HG03066 (cell line): ENCODE data around the gene KIAA1671.
"Not testable (repeated sequence)": the region's sequence is repeated elsewhere in the genome, so short reads cannot be mapped to it uniquely, and the experiment has no call there.

Source experiments
- ATAC-seq: cut with Tn5 transposase; IDR thresholded peaks from one replicate; pipeline ENCODE4 v1.9.1; 2021; ENCODE audit warnings: low read depth; ENCODE audit not compliant: unreplicated experiment

Gene KIAA1671

GRCh38 chr22:24951942-24952836 lies at the start of gene KIAA1671:
TSS of gene KIAA1671 (plus strand) at chr22:24952716. CDS start at chr22:25028000, 75,284 bp downstream.
- no peak for ATAC-seq

- ATAC-seq, result no peak
Observed at GRCh38 chr22:24905909-24906308, 46.6 kb upstream of the KIAA1671 start.

- not testable (repeated sequence) for ATAC-seq
Observed at GRCh38 chr22:24907101-24907500, 45.4 kb upstream of the KIAA1671 start.

GRCh38 chr22:24920029-24920428 lies 32.5 kb upstream of the KIAA1671 start:
- no peak for ATAC-seq

GRCh38 chr22:24925586-24926427 lies 26.7 kb upstream of the KIAA1671 start:
- ATAC-seq, result no peak

GRCh38 chr22:24926428-24926725 lies 26.1 kb upstream of the KIAA1671 start:
- ATAC-seq, result no peak

GRCh38 chr22:24926849-24927579 lies 25.5 kb upstream of the KIAA1671 start:
- ATAC-seq, result no peak

GRCh38 chr22:24928322-24928721 lies 24.2 kb upstream of the KIAA1671 start:
- ATAC-seq, result no peak

- ATAC-seq, result no peak
Observed at GRCh38 chr22:24930678-24931077, 21.8 kb upstream of the KIAA1671 start.

GRCh38 chr22:24935771-24936483 lies 16.6 kb upstream of the KIAA1671 start:
- ATAC-seq, result no peak

GRCh38 chr22:24937114-24937513 lies 15.4 kb upstream of the KIAA1671 start:
- ATAC-seq, result no peak

- ATAC-seq, result no peak
Observed at GRCh38 chr22:24938741-24939341, 13.7 kb upstream of the KIAA1671 start.

- ATAC-seq, result no peak
Observed at GRCh38 chr22:24942301-24942700, 10.2 kb upstream of the KIAA1671 start.

GRCh38 chr22:24944217-24944937 lies 8.1 kb upstream of the KIAA1671 start:
- ATAC-seq, result no peak

- no peak for ATAC-seq
Observed at GRCh38 chr22:24945430-24945829, 7.1 kb upstream of the KIAA1671 start.

- ATAC-seq, result no peak
Observed at GRCh38 chr22:24947383-24947782, 5.1 kb upstream of the KIAA1671 start.

GRCh38 chr22:24947881-24948280 lies 4.6 kb upstream of the KIAA1671 start:
- no peak for ATAC-seq

GRCh38 chr22:24948356-24949202 lies 3.9 kb upstream of the KIAA1671 start:
- no peak for ATAC-seq
